NCI-H128 (cell line): Measurements from ENCODE around the gene ARID3A.
A peak's percentile ranks its signal among the peaks of the same experiment; 100 is the strongest.
"Not testable (repeated sequence)": the region's sequence is repeated elsewhere in the genome, so short reads cannot be mapped to it uniquely, and the experiment has no call there.

Experiments used
- DNase-seq: peaks from one replicate; lab custom pipeline; 2025; ENCODE audit not compliant: unreplicated experiment; lab: John Stamatoyannopoulos, UW

The ARID3A gene

GRCh38 chr19:925526-926322, at the start of gene ARID3A:
Gene ARID3A (plus strand): TSS chr19:926035. CDS start chr19:929529, 3,494 bp downstream.
- peak; percentile 55 for DNase-seq

GRCh38 chr19:876089-876488, 49.7 kb upstream of the ARID3A start:
- DNase-seq: no peak

- DNase-seq: no peak
These were observed 49.0 kb upstream of the ARID3A start for GRCh38 chr19:876780-877314.

GRCh38 chr19:877992-878660, 47.7 kb upstream of the ARID3A start:
- not testable (repeated sequence) for DNase-seq

GRCh38 chr19:878751-879561, 46.9 kb upstream of the ARID3A start:
- DNase-seq: not testable (repeated sequence)

- DNase-seq: no peak
These were observed 46.0 kb upstream of the ARID3A start for GRCh38 chr19:879711-880438.

- no peak for DNase-seq
These were observed 44.3 kb upstream of the ARID3A start for GRCh38 chr19:881385-882071.

GRCh38 chr19:882871-883497, 42.9 kb upstream of the ARID3A start:
- DNase-seq: no peak

- no peak for DNase-seq
These were observed 42.1 kb upstream of the ARID3A start for GRCh38 chr19:883661-884211.

- no peak for DNase-seq
These were observed 41.2 kb upstream of the ARID3A start for GRCh38 chr19:884420-885211.

GRCh38 chr19:885536-886224, 40.2 kb upstream of the ARID3A start:
- DNase-seq: no peak

- DNase-seq: no peak
These were observed 38.8 kb upstream of the ARID3A start for GRCh38 chr19:887072-887471.

- no peak for DNase-seq
These were observed 38.2 kb upstream of the ARID3A start for GRCh38 chr19:887599-887998.

GRCh38 chr19:888581-889385, 37.1 kb upstream of the ARID3A start:
- no peak for DNase-seq

GRCh38 chr19:889662-890295, 36.1 kb upstream of the ARID3A start:
- DNase-seq: no peak

- DNase-seq: no peak
These were observed 35.0 kb upstream of the ARID3A start for GRCh38 chr19:890831-891230.
